GM12878 (cell line): Measurements from ENCODE around the gene LRP5. TPM values are rescaled to one million over a fixed set of nuclear protein-coding genes. Genes with fewer than 3 reads are reported as not detected.

ENCODE experiments used
- ATAC-seq: fragments of 200-7000 bp; cut with Tn5 transposase; 3 replicates; pipeline ENCODE4 v1.9.1; 2020; ENCODE audit warnings: mild to moderate bottlenecking, moderate library complexity
- BruUV-seq: library from RNA; stranded (reverse); fragments of 400-500 nt; replicated peaks from 2 replicates; lab custom pipeline; 2021; lab: Mats Ljungman, UMichigan
- CTCF ChIA-PET: fragments of 300-600 bp; sonication (Branson Sonifier 250); formaldehyde crosslinking; extraction: SDS; loops from one replicate; lab custom pipeline; 2021; ENCODE audit warnings: inconsistent platforms; lab: Yijun Ruan, JAX
- POLR2A ChIA-PET: fragments of 350-600 bp; formaldehyde crosslinking; extraction: SDS; loops from one replicate; lab custom pipeline; 2021; ENCODE audit warnings: inconsistent platforms; lab: Charles Lee
- RAD21 ChIA-PET: fragments of 300-600 bp; sonication (Branson Sonifier 250); formaldehyde crosslinking; loops from one replicate; lab custom pipeline; 2023; ENCODE audit warnings: antibody characterized with exemption; ENCODE audit not compliant: unreplicated experiment; lab: Charles Lee
- SMC1A ChIA-PET: fragments of 300-600 bp; sonication (Branson Sonifier 250); formaldehyde crosslinking; loops from one replicate; lab custom pipeline; 2023; ENCODE audit not compliant: unreplicated experiment, uncharacterized antibody; lab: Charles Lee
- DNase-seq: peaks from one replicate; pipeline ENCODE4 v3.0.0-alpha.2; 2011; ENCODE audit warnings: low read depth, low spot score
- FAIRE-seq: peaks from 3 replicates; lab custom pipeline; 2011; peaks lifted over from hg19 to GRCh38; lab: Jason Lieb, UNC
- H2AFZ ChIP-seq: 2 replicates; pipeline ENCODE4 v1.6.0; 2011; ENCODE audit warnings: low read depth, low read length, control low read depth; ENCODE audit not compliant: control insufficient read depth
- H3K27ac ChIP-seq: 2 replicates; pipeline ENCODE4 v1.5.1; 2011; ENCODE audit warnings: control low read depth; ENCODE audit not compliant: control insufficient read depth, insufficient read depth
- H3K27me3 ChIP-seq, 2 experiments: replicated peaks in 1 of 2; 2 replicates each; pipeline versions ENCODE4 v1.6.0 to v1.6.1; 2011; ENCODE audit warnings: low read length in 1 of 2; ENCODE audit not compliant: control insufficient read depth in 2 of 2, insufficient read depth in 2 of 2
- H3K36me3 ChIP-seq, 2 experiments: 2 replicates each; pipeline ENCODE4 v1.5.1; 2011; ENCODE audit warnings: low read length in 1 of 2; ENCODE audit not compliant: control insufficient read depth in 2 of 2, insufficient read depth in 2 of 2
- H3K4me1 ChIP-seq: 2 replicates; pipeline ENCODE4 v1.6.1; 2011; ENCODE audit warnings: mild to moderate bottlenecking, low read length, moderate library complexity, mixed read lengths; ENCODE audit not compliant: control insufficient read depth, insufficient read depth
- H3K4me2 ChIP-seq: 2 replicates; pipeline ENCODE4 v1.6.0; 2011; ENCODE audit warnings: control low read depth; ENCODE audit not compliant: control insufficient read depth, insufficient read depth
- H3K4me3 ChIP-seq: fragments of 200-600 bp; sonication (generic); 2 replicates; pipeline ENCODE4 v1.5.1; 2016
- H3K79me2 ChIP-seq: 2 replicates; pipeline ENCODE4 v1.6.0; 2011; ENCODE audit warnings: low read length; ENCODE audit not compliant: control insufficient read depth, insufficient read depth
- H3K9ac ChIP-seq: 2 replicates; pipeline ENCODE4 v1.8.0; 2011; ENCODE audit warnings: low read length, control low read depth, mixed read lengths; ENCODE audit not compliant: control insufficient read depth, insufficient read depth
- H3K9me3 ChIP-seq: replicated peaks from 3 replicates; pipeline ENCODE4 v1.5.1; 2011; ENCODE audit warnings: mild to moderate bottlenecking, low read length; ENCODE audit not compliant: control insufficient read depth, insufficient read depth
- H4K20me1 ChIP-seq: 2 replicates; pipeline ENCODE4 v1.6.0; 2011; ENCODE audit not compliant: control insufficient read depth, insufficient read depth
- ASH2L ChIP-seq: fragments of 300-600, 200-600 bp; sonication (generic); IDR thresholded peaks from 2 replicates; pipeline ENCODE4 v1.6.1; 2017; ENCODE audit warnings: low read depth, mild to moderate bottlenecking, borderline replicate concordance
- BCL3 ChIP-seq: IDR thresholded peaks from 2 replicates; pipeline ENCODE4 v1.6.1; 2011; ENCODE audit warnings: borderline replicate concordance, low read depth, mild to moderate bottlenecking, moderate library complexity, low read length; ENCODE audit not compliant: insufficient read depth, poor library complexity, severe bottlenecking
- BHLHE40 ChIP-seq, 2 experiments: fragments of 450-650 bp in 1 of 2; IDR thresholded peaks; 2 replicates each; pipeline ENCODE4 v1.6.1; 2011 to 2017; ENCODE audit warnings: low read depth in 2 of 2, borderline replicate concordance in 1 of 2, improper control_type of control experiment in 1 of 2, low read length in 1 of 2, mild to moderate bottlenecking in 1 of 2
- E2F8 ChIP-seq: fragments of 450-650 bp; IDR thresholded peaks from 2 replicates; pipeline ENCODE4 v1.6.1; 2018; ENCODE audit warnings: mild to moderate bottlenecking, low read depth, moderate library complexity; ENCODE audit not compliant: partially characterized antibody
- MLLT1 ChIP-seq: fragments of 450-650 bp; IDR thresholded peaks from 2 replicates; pipeline ENCODE4 v1.6.1; 2016; ENCODE audit warnings: mild to moderate bottlenecking
- SREBF1 ChIP-seq: IDR thresholded peaks from 2 replicates; pipeline ENCODE4 v1.6.1; 2012; ENCODE audit warnings: mild to moderate bottlenecking, low read length
- WGBS: methylation state at CpG from one replicate; pipeline ENCODE4 v1.1.6; 2016; ENCODE audit warnings: low lambda C conversion rate; ENCODE audit not compliant: insufficient replicate concordance, insufficient coverage; ENCODE audit errors: missing lambda C conversion rate; 5-methylcytosine and 5-hydroxymethylcytosine counted together
- in situ Hi-C: fragments of 300-500 bp; cut with MboI; formaldehyde crosslinking; loops from 9 replicates; pipeline ENCODE4 v1.14.3; 2018; ENCODE audit warnings: mixed read lengths
- intact Hi-C: fragments of 100-400 bp; cut with micrococcal nuclease; formaldehyde crosslinking; loops from one replicate; pipeline ENCODE4 v1.14.2; 2022; ENCODE audit not compliant: unreplicated experiment
- polyA plus RNA-seq, 11 experiments: library from polyadenylated mRNA; depleted of rRNA in 4 of 11; unstranded in 6 of 11; stranded (reverse) in 5 of 11; fragments of >200 nt; fragmentation: Nextera tagmentation in 4 of 11; fragmentation: Illumina TruSeq in 1 of 11; extraction: Ambion mirVana in 4 of 11; extraction: Trizol in 1 of 11; gene quantifications; 1 replicate in 1 of 11; 2 replicates in 10 of 11; pipeline versions ENCODE4 v1.2.1 to v1.2.3, GENCODE V29; 2011 to 2016; ENCODE audit warnings: inconsistent platforms in 2 of 11, missing spikeins in 2 of 11, low read depth in 1 of 11
- total RNA-seq, 4 experiments: library from RNA; depleted of rRNA in 3 of 4; stranded (reverse); fragments of >200 nt in 3 of 4; fragmentation: Illumina TruSeq in 1 of 4; extraction: Trizol in 1 of 4; gene quantifications; 2 replicates each; pipeline versions ENCODE4 v1.2.1 to v1.2.3, GENCODE V29; 2013 to 2021

The LRP5 gene
- total and polyA plus RNA-seq, 10 of the 15 experiments (the other 5 are each of a cell fraction or from before 2014, with no cell fraction given) = 0.37 to 34.0 (median 6.6) TPM

GRCh38 chr11:68267881-68268240 lies 44.5 kb upstream of the LRP5 start:
- ATAC-seq = no peak
- ChIA-PET CTCF (interaction anchor here (1.3 to 14.0 kb wide), 5 partner anchors 10 to 59 kb away, joined by 3 to 365 read pairs (median 10); no protein-coding TSS in a partner anchor), SMC1A (interaction anchor here (1.2 to 9.9 kb wide), 3 partner anchors 10 to 39 kb away, joined by 3 to 102 read pairs (median 28); no protein-coding TSS in a partner anchor), POLR2A (interaction anchor here (2.0 kb wide), 1 partner anchor 11 kb away, joined by 6 read pairs; no protein-coding TSS in a partner anchor), RAD21 (interaction anchor here (2.9 to 3.8 kb wide), 2 partner anchors 10 to 30 kb away, joined by 19 to 24 read pairs; no protein-coding TSS in a partner anchor)
- Histone ChIP-seq H3K79me2 (peaks cover 65% of the 10 kb centered on the region), H3K9me3 (no peaks in the 10 kb centered on the region), H3K36me3 (peaks cover 10 to 19% of the 10 kb centered on the region in 2 experiments; a peak in 3 of 4 replicates), H3K27ac (no peak overlapping the region), H3K27me3 (no peaks in the 10 kb centered on the region), H4K20me1 (no peaks in the 10 kb centered on the region), H3K9ac (no peak overlapping the region), H3K4me3 (peak overlapping the region; percentile 60; the same call in 1 of the 2 replicates), H2AFZ (no peak overlapping the region), H3K4me1 (peaks cover 39% of the 10 kb centered on the region), H3K4me2 (peak overlapping the region; percentile 88)
- TF ChIP-seq BHLHE40 (IDR thresholded peaks at IDR 0.05; ENCODE audit: borderline replicate concordance in 1 of 2, low read depth in 2 of 2, low read length in 1 of 2) = no peak
- no peak for TF ChIP-seq ASH2L
- no peak for TF ChIP-seq SREBF1
- in situ Hi-C loops = no loop called here
- no peak for FAIRE-seq
- intact Hi-C loops = loop anchor here (5.0 kb wide), 1 partner anchor 194 kb away; the partner anchor contains the start of gene PPP6R3
- WGBS = 96% methylated on average over 4 of the region's 6 CpGs
- no TSS peak for BruUV-seq
- DNase-seq = no peak

- POLR2A ChIA-PET = interaction anchor here (0.5 to 5.3 kb wide), 3 partner anchors 9 to 574 kb away, joined by 3 to 28 read pairs (median 6); no protein-coding TSS in a partner anchor
- RAD21 ChIA-PET = interaction anchor here (1.9 to 4.0 kb wide), 2 partner anchors 11 to 28 kb away, joined by 17 to 39 read pairs; no protein-coding TSS in a partner anchor
- H2AFZ ChIP-seq = no peak overlapping the region
- 64% methylated on average over 10 of the region's 10 CpGs for WGBS
- peak overlapping the region; percentile 95 for H3K4me3 ChIP-seq
- DNase-seq (no peak), ATAC-seq (no peak), FAIRE-seq (no peak)
- intact Hi-C loops = loop anchor here (5.0 kb wide), 1 partner anchor 193 kb away; the partner anchor contains the start of gene PPP6R3
- peak overlapping the region; percentile 95; the same call in 1 of the 2 replicates for H3K27ac ChIP-seq
- H3K36me3 ChIP-seq = peaks cover 8 to 12% of the 10 kb centered on the region in 2 experiments; a peak in 3 of 4 replicates
- in situ Hi-C loops = no loop called here
- peaks cover 69% of the 10 kb centered on the region for H3K79me2 ChIP-seq
- no TSS peak for BruUV-seq
- SMC1A ChIA-PET = interaction anchor here (1.3 to 9.9 kb wide), 3 partner anchors 10 to 33 kb away, joined by 4 to 102 read pairs (median 40); no protein-coding TSS in a partner anchor
- CTCF ChIA-PET = interaction anchor here (0.7 to 6.0 kb wide), 3 partner anchors 12 to 28 kb away, joined by 3 to 69 read pairs (median 11); no protein-coding TSS in a partner anchor
- peak overlapping the region; percentile 89 for H3K4me2 ChIP-seq
- no peaks in the 10 kb centered on the region for H3K27me3 ChIP-seq
- H3K9me3 ChIP-seq = no peaks in the 10 kb centered on the region
- peak overlapping the region; percentile 94; the same call in 1 of the 2 replicates for H3K9ac ChIP-seq
- H4K20me1 ChIP-seq = no peaks in the 10 kb centered on the region
- peaks cover 48% of the 10 kb centered on the region for H3K4me1 ChIP-seq
- 0 out of 2 replicates have a peak, but pooled peaks have one; percentile 39 for TF ChIP-seq MLLT1
- TF ChIP-seq BCL3 = peak; percentile 61
- TF ChIP-seq E2F8 = no peak
These were observed 42.8 kb upstream of the LRP5 start for GRCh38 chr11:68269414-68270081.
